Stromal cell of bone marrow (primary cell): Measurements from ENCODE around the gene KLF9.
A peak's percentile ranks its signal among the peaks of the same experiment; 100 is the strongest.
"Not testable (repeated sequence)": the region's sequence is repeated elsewhere in the genome, so short reads cannot be mapped to it uniquely, and the experiment has no call there.

Experiments used
- DNase-seq: peaks from one replicate; pipeline ENCODE4 v3.0.0-alpha.2; 2012; ENCODE audit warnings: low read depth

The KLF9 gene

DNA sequence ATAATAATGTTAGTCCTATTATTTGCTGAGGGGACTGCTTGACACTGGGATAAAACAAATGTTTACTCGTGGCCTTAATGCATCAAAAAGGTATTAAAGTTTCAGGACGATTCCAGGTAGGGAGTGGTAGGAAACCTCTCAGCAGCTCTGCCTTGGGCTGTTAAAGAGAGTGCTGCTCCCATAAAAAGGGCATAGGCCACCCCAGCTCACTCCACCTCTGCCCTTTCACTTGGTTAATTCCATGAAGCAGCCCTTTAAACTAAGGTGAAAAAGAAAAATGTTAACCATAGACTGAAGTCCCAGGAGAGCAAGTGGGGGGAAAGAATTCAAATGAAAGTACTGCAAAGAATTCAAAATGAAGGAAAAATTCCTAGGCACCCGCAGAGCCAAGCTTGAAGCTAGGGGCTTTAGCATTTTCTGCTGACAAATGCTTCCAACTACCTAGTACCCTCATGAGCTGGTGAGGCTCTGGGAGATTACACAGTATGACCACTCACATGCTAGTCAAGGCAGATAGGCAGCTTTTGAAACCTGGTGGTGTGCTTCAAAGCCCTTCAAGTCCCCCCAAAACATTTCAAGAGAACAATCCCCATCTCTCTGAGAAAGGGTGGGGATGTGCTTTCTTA lies 8.5 kb downstream of the KLF9 start:
- no peak for DNase-seq

DNA sequence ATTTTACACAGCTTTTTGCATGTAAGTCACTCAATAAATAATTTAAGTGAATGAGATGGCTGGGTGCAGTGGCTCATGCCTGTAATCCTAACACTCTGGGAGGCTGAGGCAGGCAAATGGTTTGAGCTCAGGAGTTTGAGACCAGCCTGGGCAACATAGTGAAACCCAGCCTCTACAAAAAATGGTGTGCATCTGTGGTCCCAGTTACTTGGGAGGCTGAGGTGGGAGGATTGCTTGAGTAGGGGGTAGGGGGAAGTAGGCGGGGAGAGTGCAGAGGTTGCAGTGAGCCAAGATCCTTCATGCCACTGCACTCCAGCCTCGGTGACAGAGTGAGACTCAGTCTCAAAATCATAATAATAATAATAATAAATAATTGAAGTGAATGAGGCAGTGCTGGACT lies 10.2 kb downstream of the KLF9 start:
- no peak for DNase-seq

DNA sequence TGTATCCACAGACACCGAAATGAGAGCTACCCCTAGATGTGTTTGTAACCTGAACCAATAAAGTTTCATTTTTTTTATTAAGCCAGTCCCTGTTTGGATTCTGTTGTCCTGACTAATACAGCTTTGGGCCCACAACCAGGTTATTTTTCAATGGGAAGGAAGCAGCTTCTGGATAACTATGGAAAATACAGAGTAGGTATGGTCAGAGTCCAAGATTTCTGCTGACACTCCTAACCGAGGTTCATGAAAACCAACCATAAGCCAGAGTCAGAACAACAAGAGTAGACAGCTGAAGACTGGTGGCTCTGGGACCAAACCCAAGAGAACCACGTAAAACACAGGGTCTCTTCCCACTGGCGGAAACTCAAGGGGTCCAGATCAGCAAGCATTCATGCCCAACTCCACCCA lies 10.8 kb downstream of the KLF9 start:
- DNase-seq = peak; percentile 29

GRCh38 chr9:70403166-70403565 lies 11.3 kb downstream of the KLF9 start:
- DNase-seq = peak; percentile 40

DNA sequence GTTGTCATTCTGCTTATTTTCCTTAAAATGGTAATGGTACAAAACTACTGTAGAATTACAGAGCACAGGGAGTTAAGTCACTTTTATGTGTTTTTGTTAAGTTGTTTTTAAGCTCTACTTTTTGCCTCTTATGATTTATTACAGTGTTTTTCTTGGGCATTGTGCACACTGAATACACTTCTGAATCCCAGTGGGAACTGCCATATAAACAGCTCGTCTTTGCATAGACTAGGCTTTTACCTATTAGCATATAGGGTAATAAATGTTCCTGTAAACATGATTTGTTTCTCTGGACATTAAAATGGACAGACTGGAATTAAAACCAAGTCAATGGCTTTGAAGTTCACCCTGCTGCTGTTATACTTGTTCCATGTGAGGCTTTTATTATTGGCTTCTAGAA lies 12.2 kb downstream of the KLF9 start:
- DNase-seq = no peak

DNA sequence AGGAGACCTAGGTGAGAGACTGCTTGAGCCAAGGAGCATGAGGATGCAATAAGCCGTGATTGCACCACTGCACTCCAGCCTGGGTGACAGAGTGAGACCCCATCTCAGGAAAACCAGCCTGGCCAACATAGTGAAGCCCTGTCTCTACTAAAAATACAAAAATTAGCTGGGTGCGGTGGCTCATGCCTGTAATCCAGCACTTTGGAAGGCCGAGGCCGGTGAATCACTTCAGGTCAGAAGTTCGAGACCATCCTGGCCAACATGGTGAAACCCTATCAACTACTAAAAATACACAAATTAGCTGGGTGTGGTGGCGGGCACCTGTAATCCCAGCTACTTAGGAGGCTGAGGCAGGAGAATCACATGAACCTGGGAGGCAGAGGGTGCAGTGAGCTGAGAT lies 13.2 kb downstream of the KLF9 start:
- DNase-seq = not testable (repeated sequence)

DNA sequence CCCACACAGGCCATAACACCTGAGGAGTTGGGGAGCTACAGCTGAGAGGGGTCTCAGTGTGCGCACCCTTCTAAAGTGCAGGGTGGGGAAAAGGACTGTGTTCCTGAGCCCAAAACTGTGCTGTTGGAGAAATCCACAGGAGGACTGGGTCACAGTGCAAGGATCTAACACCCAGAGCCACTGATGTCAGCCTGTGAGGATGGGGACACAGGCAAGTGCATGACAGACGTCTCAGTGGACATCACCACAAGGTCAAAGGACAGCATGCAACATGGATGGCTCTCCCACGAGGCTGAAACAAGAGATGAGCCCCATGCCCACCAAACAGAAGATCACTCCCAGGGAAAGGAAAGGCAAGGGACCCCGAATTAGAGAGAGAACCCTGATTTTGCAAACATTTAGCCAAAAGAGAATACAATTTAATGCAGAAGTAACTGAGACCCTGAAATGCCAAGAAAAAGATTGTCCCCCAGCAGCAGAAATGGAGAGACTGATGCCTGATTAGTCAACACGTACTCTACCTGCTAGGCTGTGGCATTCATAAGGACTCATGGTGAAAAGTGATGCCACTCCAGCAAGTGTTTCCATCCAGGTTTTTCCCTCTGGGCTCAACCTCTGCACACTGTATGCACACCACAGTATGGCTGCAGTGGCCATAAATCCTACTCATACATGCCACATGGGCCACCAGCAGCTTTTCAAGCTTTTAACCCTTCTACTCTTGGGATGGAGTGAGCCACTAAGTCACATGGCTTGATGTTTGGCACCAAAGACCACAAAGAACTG lies 14.2 kb downstream of the KLF9 start:
- no peak for DNase-seq

DNA sequence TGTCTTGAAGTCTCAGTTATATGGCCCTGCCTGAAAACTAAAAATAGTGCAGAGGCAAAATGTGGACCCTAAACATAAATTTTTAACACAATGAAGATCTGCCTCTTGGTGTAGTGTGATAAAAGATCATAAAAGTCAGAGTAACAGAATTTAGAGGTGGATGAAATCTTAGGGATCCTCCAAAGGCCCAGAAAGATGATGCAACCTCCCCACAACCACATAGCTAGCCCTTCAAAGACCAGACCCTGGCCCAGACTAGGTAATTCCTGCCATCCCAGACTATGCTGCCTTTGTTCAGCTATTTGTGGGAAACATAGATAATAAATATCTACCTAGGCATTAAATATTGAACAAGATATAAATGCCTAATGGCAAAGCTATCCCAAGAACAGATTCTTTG lies 15.3 kb downstream of the KLF9 start:
- DNase-seq = no peak

GRCh38 chr9:70398145-70398556 lies 16.3 kb downstream of the KLF9 start:
- no peak for DNase-seq

DNA sequence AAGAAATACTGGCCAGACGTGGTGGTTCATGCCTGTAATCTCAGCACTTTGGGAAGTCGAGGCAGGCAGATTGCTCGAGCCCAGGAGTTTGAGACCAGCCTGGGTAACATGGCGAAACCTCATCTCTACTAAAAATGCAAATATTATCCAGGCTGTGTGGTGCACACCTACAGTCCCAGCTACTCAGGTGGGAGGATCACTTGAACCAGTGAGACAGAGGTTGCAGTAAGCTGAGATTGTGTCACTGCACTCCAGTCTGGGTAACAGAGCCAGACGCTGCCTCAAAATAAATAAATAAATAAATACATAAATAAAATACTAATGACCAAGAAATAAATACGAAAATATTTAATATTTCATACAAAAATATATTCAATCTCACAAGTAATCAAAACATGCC lies 18.8 kb downstream of the KLF9 start:
- no peak for DNase-seq

DNA sequence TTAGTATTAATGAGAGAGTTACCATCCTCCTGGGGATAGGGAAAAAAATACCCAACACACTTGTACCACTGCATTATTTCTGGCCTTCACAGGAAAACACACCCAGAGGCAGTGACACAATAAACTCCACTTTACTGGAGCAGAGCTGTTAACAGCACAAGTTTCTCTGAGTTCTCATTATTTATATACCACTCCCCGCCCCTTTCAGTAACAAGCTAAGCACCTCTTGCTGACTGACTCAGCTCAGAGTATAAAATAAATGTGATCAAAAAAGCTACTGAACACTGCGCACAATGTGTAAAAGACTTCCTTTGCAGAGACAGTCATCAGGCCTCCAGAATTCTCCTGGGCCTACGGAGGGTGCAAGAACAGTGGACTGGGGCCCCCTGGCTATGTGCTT lies 21.6 kb downstream of the KLF9 start:
- DNase-seq = no peak

- no peak for DNase-seq
Observed at GRCh38 chr9:70392189-70392588, 22.3 kb downstream of the KLF9 start.

DNA sequence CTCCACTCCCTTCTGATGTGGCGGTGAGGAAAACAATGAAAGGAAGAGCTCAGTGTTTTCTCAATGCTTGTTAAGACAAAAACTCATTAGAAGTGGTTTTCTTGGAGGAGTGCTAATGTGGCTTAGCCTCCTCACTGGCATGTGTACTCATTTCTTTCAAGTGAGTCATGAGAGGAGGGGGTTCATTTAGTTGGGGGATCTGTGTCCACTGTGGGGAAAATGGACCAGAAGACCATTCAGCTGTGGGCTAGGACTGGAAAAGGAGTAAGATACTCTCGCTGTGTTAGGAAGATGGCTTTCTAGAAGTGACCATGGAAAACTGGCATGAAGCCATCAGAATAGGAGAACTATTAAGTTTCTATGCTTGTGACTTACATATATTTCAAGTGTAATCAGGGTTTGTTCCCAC lies 23.5 kb downstream of the KLF9 start:
- DNase-seq = no peak

DNA sequence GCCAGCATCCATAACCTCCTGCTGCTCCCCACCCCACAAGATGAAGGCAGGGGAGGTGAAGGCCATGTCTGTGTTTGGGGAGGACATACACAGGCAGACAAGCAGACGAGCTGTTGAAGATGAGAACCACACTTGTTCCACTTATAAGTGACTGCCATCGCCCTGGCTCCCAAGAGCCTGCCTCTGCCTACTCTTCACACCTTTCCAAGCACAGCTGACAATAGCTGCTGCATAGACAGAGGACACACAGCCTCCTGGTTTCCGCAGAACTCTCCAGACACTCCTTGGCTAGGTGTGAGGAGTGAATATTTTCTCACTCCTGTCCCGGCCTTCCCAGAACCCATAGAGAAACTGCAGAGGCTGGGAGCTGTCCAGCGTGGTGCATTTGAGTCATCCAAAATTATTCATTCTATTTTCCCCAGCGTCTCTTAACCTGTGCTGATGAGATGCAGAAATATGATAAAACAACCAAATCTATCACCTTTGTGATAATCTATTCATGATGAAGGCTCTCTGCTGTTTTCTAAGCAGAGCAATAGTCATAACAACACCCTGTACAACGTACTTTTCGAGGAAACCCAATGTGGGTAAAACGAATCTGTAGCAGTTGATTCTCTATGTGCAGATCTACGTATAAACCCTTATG lies 24.7 kb downstream of the KLF9 start:
- no peak for DNase-seq

DNA sequence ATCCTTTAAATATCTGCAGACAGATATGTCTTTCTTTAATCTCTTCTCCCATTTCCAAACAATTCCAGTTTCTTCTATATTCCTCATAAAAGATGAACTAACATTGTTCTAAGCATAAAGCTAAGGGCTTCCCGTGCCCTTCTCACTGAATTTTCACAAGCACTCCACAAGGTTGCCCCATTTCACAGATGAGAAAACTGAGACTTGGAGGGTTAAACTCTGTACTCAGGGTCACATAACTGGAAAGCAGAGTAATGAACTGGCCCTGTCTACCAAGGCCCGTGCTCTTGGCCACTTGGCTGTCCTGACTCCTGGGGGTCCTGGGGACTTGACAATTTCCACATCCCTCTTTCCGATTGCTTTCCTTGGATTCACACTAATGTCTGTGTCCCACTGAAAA lies 25.3 kb downstream of the KLF9 start:
- no peak for DNase-seq

- no peak for DNase-seq
Observed at GRCh38 chr9:70387663-70388062, 26.8 kb downstream of the KLF9 start.

GRCh38 chr9:70385426-70385825 lies 29.0 kb downstream of the KLF9 start:
- DNase-seq = no peak

DNA sequence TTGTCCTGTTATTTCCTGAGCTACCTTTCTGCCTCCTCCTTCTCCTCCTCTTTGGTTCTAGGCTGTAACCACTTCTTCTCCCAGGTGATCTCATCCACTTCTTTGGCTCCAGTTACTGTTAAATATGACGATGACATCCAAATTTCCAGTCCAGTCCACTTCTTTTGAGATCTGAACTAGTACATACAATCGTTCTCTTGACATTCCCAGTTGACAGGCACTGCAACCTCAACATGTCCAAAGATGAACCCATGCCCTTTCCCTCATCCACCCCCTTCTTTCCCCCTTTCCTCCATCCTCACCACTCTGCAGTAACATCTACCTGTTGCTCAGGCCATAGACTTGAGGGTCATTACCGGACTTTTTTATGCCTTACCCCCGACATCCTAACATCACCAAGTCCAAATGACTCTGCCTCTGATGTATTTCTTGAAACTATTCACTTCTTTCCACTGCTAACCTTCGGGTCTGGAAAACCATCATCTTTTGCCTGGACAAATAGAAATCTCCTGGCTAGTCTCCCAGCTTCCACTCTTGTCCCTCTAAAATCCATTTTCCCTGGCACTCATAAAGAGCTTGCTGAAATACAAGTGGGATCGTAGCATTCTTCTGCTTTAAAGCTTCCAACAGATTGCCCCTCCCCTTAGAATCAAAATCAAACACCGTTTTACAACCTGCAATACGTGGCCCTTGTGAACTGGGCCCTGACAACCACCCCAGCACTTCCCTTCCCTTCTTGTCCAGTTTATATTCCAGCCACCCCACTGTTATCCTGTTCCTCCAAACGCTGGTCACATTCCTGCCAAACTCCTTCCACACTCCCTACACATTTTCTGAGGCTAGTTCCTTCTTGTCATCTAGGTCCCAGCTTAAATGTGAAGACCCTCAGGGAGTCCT lies 31.5 kb downstream of the KLF9 start:
- DNase-seq = no peak

GRCh38 chr9:70382046-70382708 lies 32.3 kb downstream of the KLF9 start:
- DNase-seq = no peak

DNA sequence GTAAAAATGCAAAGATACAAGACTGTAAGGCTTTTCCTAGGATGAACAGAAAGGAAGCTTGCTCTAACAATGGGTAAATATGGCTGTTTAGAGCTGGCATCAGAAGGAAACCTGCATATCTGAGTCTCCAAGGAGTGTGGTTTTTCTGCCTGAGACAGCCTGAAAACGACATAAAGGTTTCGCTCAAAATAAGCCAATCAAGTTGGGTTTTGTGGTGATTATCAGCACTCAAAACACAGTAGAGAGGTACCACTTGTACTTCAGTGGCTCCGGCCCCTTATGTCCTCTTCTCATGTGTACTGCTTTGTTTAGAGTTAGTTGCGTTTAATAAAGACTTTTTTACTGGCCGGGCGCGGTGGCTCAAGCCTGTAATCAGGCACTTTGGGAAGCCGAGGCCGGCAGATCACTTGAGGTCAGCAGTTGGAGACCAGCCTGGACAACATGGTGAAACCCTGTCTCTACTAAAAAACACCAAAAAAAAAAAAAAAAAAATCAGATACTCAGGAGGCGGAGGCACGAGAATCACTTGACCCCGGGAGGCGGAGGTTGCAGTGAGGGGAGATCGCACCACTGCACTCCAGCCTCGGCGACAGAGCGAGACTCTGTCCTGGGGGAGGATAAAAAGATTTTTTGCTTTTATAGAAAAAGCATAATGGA lies 39.4 kb downstream of the KLF9 start:
- no peak for DNase-seq

DNA sequence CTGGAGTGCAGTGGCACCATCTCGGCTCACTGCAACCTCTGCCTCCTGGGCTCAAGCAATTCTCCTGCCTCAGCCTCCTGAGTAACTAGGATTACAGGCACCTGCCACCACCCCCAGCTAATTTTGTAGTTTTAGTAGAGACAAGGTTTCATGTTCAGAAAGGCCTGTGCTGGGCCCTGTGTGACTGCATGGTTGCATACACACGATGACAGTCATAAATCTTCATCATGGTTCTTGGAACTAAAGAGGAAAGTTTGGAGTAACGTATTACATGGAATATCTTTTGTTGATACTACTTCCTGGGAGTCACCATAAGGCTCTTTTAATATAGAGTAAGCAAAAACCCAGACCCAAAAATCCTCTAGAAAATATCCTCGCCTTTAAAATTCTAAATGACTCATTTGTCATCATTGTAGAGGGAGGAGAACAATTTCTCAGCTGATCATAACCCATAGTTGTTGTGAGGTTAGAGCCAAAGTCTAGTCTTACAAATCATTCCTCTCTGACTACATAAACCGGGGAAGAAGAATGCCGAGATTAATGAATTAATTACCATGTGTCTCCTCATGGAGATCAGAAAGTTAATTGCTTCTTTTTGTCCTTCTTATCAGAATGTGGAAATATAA lies 47.0 kb downstream of the KLF9 start:
- DNase-seq = no peak
